ENCODE results near the gene LPCAT4. TPM values are rescaled to one million over a fixed set of nuclear protein-coding genes. Genes with fewer than 3 reads are reported as not detected.

The LPCAT4 gene
- total and polyA plus RNA-seq, 7 donors: 6.7 to 13.1 (median 8.5) TPM

DNA sequence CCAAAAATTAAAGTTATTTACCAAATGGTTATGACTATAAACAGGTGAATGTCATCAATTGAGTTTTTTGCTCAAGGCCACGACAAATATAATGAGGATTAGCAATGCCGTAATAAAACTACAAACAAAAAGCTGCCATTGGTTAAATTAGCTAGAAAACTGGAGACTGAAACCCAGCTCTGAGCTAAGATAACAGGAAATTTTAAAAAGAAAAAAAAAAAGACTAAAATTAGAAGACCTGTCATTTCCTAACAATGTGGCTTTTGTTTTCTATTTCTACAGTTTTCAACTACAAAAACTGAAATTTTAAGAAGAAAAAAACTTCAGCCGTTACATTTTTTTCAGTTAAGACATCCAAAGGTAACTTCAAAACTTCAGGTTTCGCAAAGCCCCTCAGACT lies 39.1 kb downstream of the LPCAT4 start:
- H3K4me1 ChIP-seq: peaks cover 13% of the 10 kb centered on the region
- no peak overlapping the region for H3K4me3 ChIP-seq
- DNase-seq (no peak), ATAC-seq (no peak)
- H3K27ac ChIP-seq: no peak overlapping the region
- TF ChIP-seq CTCF (IDR thresholded peaks at IDR 0.05): no peak
- H3K9me3 ChIP-seq: no peaks in the 10 kb centered on the region
- WGBS, 3 donors: 75 to 85% (median 76%) methylated on average over 4 of the region's 4 CpGs
- no peaks in the 10 kb centered on the region for H3K27me3 ChIP-seq (ENCODE audit: insufficient read depth in 3 of 3, low read length in 2 of 3)
- intact Hi-C loops (cut with DNase I): no loop called here
- H3K36me3 ChIP-seq (ENCODE audit: insufficient read depth in 1 of 2, low read depth in 1 of 2): peaks cover 0 to 10% of the 10 kb centered on the region in 2 donors

GRCh38 chr15:34325368-34325767 lies 41.6 kb downstream of the LPCAT4 start:
- no peaks in the 10 kb centered on the region for H3K9me3 ChIP-seq
- H3K27me3 ChIP-seq (ENCODE audit: insufficient read depth in 3 of 3, low read length in 2 of 3): no peaks in the 10 kb centered on the region
- DNase-seq (no peak), ATAC-seq (no peak)
- no peaks in the 10 kb centered on the region for H3K36me3 ChIP-seq (ENCODE audit: insufficient read depth in 1 of 2, low read depth in 1 of 2)
- no peak overlapping the region for H3K27ac ChIP-seq
- TF ChIP-seq CTCF (IDR thresholded peaks at IDR 0.05): no peak
- H3K4me1 ChIP-seq: peaks cover 13% of the 10 kb centered on the region
- intact Hi-C loops (cut with DNase I): no loop called here
- no peak overlapping the region for H3K4me3 ChIP-seq

- H3K27me3 ChIP-seq (ENCODE audit: insufficient read depth in 3 of 3, low read length in 2 of 3): no peaks in the 10 kb centered on the region
- no peaks in the 10 kb centered on the region for H3K9me3 ChIP-seq
- intact Hi-C loops (cut with DNase I): no loop called here
- no peak overlapping the region for H3K4me3 ChIP-seq
- 71 to 90% (median 90%) methylated on average over 1 of the region's 1 CpG for WGBS, 3 donors
- H3K36me3 ChIP-seq (ENCODE audit: insufficient read depth in 1 of 2, low read depth in 1 of 2): no peaks in the 10 kb centered on the region
- no peak overlapping the region for H3K27ac ChIP-seq
- ATAC-seq: no peak
- DNase-seq: no peak
- peaks cover 13% of the 10 kb centered on the region for H3K4me1 ChIP-seq
- no peak for TF ChIP-seq CTCF (IDR thresholded peaks at IDR 0.05)
Observed at GRCh38 chr15:34324933-34325332, 42.1 kb downstream of the LPCAT4 start.

DNA sequence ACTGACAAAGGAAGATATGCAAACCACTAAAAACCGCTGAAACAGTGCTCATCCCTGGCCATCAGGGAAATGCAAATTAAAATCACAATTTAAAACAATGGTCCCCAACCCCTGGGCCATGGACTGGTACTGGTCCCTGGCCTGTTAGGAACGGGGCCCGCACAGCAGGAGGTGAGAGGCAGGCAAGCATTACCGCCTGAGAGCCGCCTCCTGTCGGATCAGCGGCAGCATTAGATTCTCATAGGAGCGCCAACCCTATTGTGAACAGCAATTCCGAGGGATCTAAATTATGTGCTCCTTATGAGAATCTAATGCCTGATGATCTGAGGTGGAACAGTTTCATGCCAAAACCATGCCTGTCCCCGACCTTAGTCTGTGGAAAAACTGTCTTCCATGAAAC lies 43.8 kb downstream of the LPCAT4 start:
- Histone ChIP-seq H3K4me3 (no peak overlapping the region), H3K4me1 (peaks cover 16% of the 10 kb centered on the region), H3K36me3 (ENCODE audit: insufficient read depth in 1 of 2, low read depth in 1 of 2) (no peaks in the 10 kb centered on the region), H3K27ac (no peak overlapping the region), H3K27me3 (ENCODE audit: insufficient read depth in 3 of 3, low read length in 2 of 3) (no peaks in the 10 kb centered on the region), H3K9me3 (no peaks in the 10 kb centered on the region)
- ATAC-seq: no peak
- intact Hi-C loops (cut with DNase I): no loop called here
- no peak for TF ChIP-seq CTCF (IDR thresholded peaks at IDR 0.05)
- no peak for DNase-seq
- WGBS, 3 donors: 95 to 97% (median 95%) methylated on average over 10 of the region's 10 CpGs

- Histone ChIP-seq H3K9me3 (no peaks in the 10 kb centered on the region), H3K27ac (peak overlapping the region; percentile 34), H3K36me3 (ENCODE audit: insufficient read depth in 1 of 2, low read depth in 1 of 2) (no peaks in the 10 kb centered on the region), H3K27me3 (ENCODE audit: insufficient read depth in 3 of 3, low read length in 2 of 3) (no peaks in the 10 kb centered on the region), H3K4me1 (peaks cover 4% of the 10 kb centered on the region), H3K4me3 (peak overlapping the region; percentile 55)
- peak in 1 of 2 donors; percentile 41 for DNase-seq
- 37 to 43% (median 39%) methylated on average over 10 of the region's 10 CpGs for WGBS, 3 donors
- peak in 3 of 4 donors; percentile 49 to 83 (median 59) for ATAC-seq
- intact Hi-C loops (cut with DNase I): no loop called here
- TF ChIP-seq CTCF (IDR thresholded peaks at IDR 0.05): no peak
Observed at GRCh38 chr15:34318277-34319079, 48.5 kb downstream of the LPCAT4 start.

Data from psoas muscle (tissue), 8 donors.